Nephron progenitor cell (in vitro differentiated cells): ENCODE data around the gene ARHGEF11.
A peak's percentile ranks its signal among the peaks of the same experiment; 100 is the strongest.

ENCODE experiments used
- DNase-seq: peaks from one replicate; pipeline ENCODE4 v3.0.0; 2021
- H3K27ac Mint-ChIP-seq: 2 replicates; pipeline ENCODE4 v1.8.0; 2021; ENCODE audit warnings: mild to moderate bottlenecking, moderate library complexity, mixed read lengths
- H3K27me3 Mint-ChIP-seq: 2 replicates; pipeline ENCODE4 v1.8.0; 2021; ENCODE audit warnings: mild to moderate bottlenecking, low read depth, mixed read lengths; ENCODE audit not compliant: poor library complexity
- H3K36me3 Mint-ChIP-seq: 2 replicates; pipeline ENCODE4 v1.8.0; 2021; ENCODE audit warnings: low read depth, mixed read lengths
- H3K4me1 Mint-ChIP-seq: 2 replicates; pipeline ENCODE4 v1.8.0; 2021; ENCODE audit warnings: mixed read lengths
- H3K4me3 Mint-ChIP-seq: 2 replicates; pipeline ENCODE4 v1.8.0; 2021; ENCODE audit warnings: mild to moderate bottlenecking, moderate library complexity, mixed read lengths
- H3K9me3 Mint-ChIP-seq: 2 replicates; pipeline ENCODE4 v1.8.0; 2021; ENCODE audit warnings: mild to moderate bottlenecking, moderate library complexity, mixed read lengths
- TF ChIP-seq, protein P1 (sequence below): fragments of 200-600 bp; sonication (generic); IDR thresholded peaks from 2 replicates; pipeline ENCODE4 v1.5.0; 2021; ENCODE audit warnings: antibody characterized with exemption

Gene ARHGEF11

DNA sequence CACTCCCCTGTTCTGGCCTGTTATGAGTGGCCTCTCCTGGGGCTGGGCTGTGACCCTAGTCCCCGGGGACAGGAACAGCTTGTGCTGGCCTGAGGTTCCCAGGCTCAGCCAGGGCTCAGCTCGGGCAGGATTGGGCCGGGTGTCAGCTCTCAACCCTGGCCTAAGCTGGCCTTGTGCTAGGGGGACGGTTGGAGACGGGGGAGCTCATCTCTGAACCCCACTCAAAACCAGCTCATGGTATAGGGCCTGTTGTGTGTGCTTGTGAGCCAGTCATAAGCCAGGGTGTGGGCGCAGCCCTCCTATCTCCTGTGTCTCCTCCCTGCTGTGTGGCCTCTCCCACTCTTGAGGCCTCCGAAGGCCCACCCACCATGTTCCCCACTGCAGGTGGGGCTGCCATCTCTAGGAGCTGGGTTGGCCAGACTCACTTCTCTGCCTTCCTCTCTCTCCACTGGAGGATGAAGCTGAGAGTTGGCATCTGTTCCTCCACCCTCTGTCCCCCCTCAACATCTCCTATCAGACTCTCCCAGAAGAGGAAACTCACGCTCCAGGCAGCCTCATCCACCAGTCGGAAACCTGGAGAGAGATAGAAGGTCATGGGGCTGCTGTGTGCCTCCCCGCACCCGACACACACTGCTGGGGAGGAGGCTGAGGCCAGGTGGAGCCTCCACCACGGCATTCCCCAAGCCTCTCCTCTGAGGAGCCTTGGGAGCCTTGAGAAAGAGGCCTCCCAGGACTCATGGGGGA, 150.7 kb downstream of the ARHGEF11 start:
- H3K27me3 Mint-ChIP-seq = peaks cover 42% of the 10 kb centered on the region
- TF ChIP-seq, protein P1, sequence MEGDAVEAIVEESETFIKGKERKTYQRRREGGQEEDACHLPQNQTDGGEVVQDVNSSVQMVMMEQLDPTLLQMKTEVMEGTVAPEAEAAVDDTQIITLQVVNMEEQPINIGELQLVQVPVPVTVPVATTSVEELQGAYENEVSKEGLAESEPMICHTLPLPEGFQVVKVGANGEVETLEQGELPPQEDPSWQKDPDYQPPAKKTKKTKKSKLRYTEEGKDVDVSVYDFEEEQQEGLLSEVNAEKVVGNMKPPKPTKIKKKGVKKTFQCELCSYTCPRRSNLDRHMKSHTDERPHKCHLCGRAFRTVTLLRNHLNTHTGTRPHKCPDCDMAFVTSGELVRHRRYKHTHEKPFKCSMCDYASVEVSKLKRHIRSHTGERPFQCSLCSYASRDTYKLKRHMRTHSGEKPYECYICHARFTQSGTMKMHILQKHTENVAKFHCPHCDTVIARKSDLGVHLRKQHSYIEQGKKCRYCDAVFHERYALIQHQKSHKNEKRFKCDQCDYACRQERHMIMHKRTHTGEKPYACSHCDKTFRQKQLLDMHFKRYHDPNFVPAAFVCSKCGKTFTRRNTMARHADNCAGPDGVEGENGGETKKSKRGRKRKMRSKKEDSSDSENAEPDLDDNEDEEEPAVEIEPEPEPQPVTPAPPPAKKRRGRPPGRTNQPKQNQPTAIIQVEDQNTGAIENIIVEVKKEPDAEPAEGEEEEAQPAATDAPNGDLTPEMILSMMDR = no peak
- H3K4me3 Mint-ChIP-seq = no peak overlapping the region
- H3K36me3 Mint-ChIP-seq = no peaks in the 10 kb centered on the region
- H3K27ac Mint-ChIP-seq = no peak overlapping the region
- DNase-seq = no peak
- H3K9me3 Mint-ChIP-seq = no peaks in the 10 kb centered on the region
- peaks cover 60% of the 10 kb centered on the region for H3K4me1 Mint-ChIP-seq

DNA sequence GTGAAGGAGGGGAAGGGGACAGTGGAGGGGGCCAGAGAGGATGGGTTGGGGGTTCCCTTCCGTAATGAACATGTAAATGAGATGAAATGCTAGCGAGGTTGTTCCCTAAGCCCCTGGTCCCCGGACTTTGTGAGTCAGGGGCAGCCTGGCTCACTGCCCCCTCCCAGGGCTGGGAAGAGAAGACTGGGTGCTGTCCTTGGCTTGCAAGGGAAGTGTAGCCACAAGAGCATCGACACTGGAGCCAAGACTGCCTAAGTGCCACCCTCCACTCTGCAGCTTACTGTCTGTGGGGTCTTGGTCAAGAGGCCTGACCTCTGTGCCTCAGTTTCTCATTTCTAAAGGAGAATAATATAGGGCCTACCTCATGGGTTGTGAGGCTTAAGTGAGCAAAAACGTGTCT, 151.5 kb downstream of the ARHGEF11 start:
- TF ChIP-seq, protein P1 = no peak
- no peak for DNase-seq
- H3K9me3 Mint-ChIP-seq = no peaks in the 10 kb centered on the region
- no peak overlapping the region for H3K27ac Mint-ChIP-seq
- peak overlapping the region; percentile 41 for H3K4me3 Mint-ChIP-seq
- H3K27me3 Mint-ChIP-seq = peaks cover 47% of the 10 kb centered on the region
- H3K36me3 Mint-ChIP-seq = no peaks in the 10 kb centered on the region
- peaks cover 56% of the 10 kb centered on the region for H3K4me1 Mint-ChIP-seq

DNA sequence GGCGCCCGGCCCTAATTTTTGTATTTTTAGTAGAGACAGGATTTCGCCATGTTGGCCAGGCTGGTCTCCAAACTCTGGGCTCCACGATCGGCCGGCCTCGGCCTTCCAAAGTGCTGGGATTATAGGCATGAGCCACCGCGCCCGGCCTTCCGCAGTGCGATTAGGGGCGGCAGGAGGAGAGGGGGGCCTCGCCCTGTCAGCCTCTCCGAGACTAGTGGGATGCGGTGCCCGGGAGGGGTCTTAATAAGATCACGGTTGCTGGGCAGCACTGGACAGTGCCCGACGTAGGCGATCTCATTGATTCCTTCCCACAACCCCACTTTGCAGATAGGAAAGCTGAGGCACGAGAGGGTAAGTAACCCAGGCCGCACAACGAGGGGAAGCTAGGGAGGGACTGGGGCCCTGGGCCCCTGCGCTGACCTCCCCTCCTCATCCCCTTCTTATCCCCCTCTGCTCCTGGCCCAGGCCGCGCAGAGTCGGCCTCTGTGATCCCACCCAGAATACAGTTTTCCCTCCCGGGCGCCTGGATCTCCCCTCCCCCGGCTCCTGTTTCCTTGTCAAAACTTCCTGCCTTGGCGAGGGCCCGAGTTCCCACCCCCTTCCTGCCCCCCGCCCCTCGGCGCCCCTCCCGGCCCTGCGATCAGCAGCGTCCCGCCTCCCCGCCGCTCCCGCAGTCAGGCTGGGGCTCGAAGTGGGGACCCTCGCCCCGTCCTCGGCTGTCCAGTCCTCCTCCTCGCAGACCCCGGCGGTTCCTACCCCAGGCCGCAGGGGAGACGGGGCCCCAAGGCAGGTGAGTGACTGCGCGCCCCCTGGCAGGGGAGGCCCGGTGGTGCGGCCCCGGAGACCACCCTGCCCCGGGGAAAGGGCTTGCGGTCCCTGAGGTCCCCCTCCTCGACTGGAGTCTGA, 152.2 kb downstream of the ARHGEF11 start, which contains the start of gene PEAR1:
Gene PEAR1 (plus strand): TSS at position 671 of the 906 bp plus-strand sequence. CDS start 10,209 bp downstream, outside the sequence.
- Mint-ChIP-seq H3K27me3 (peaks cover 45% of the 10 kb centered on the region), H3K4me1 (peaks cover 55% of the 10 kb centered on the region), H3K36me3 (no peaks in the 10 kb centered on the region), H3K27ac (no peak within 1 kb of the TSS), H3K9me3 (no peaks in the 10 kb centered on the region), H3K4me3 (peak within 1 kb of the TSS; percentile 49)
- TF ChIP-seq, protein P1 = peak; percentile 26
- DNase-seq = peak; percentile 66

DNA sequence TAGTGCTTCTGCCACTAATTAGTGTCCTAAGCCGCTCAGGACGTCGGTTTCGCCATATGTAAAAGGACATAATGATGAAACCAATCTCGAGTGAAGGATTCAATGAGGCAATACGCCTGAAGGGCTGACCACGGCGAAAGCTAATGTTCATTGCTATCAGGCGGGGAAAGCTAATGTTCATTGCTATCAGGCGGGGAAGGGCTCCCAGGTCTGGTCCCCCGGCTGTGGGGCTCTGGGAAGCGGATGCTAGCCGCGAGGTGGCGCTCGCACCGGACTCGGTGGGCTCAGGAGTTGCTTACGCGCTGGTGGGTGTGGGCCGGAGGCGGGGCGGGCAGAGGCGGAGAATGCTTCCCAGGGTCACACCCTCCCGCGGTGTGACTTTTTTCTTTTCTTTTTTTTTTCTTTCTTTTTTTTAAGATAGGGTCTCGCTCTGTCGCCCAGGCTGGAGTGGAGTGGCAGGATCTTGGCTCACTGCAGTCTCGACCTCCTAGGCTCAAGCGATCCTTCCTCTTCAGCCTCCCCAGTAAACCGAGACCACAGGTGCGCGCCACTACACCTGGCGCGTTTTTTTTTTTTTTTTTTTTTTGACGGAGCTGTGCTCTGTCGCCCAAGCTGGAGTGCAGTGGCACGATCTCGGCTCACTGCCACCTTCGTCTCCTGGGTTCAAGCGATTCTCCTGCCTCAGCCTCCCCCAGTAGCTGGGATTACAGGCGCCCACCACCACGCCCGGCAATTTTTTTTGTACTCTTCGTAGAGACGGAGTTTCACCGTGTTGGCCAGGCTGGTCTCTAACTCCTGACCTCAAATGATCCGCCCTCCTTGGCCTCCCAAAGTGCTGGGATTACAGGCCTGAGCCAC, 153.1 kb downstream of the ARHGEF11 start:
- TF ChIP-seq, protein P1 = peak; percentile 87
- DNase-seq = peak; percentile 98
- H3K36me3 Mint-ChIP-seq = no peaks in the 10 kb centered on the region
- no peaks in the 10 kb centered on the region for H3K9me3 Mint-ChIP-seq
- no peak overlapping the region for H3K27ac Mint-ChIP-seq
- H3K4me1 Mint-ChIP-seq = peaks cover 57% of the 10 kb centered on the region
- H3K4me3 Mint-ChIP-seq = peak overlapping the region; percentile 61
- H3K27me3 Mint-ChIP-seq = peaks cover 51% of the 10 kb centered on the region

DNA sequence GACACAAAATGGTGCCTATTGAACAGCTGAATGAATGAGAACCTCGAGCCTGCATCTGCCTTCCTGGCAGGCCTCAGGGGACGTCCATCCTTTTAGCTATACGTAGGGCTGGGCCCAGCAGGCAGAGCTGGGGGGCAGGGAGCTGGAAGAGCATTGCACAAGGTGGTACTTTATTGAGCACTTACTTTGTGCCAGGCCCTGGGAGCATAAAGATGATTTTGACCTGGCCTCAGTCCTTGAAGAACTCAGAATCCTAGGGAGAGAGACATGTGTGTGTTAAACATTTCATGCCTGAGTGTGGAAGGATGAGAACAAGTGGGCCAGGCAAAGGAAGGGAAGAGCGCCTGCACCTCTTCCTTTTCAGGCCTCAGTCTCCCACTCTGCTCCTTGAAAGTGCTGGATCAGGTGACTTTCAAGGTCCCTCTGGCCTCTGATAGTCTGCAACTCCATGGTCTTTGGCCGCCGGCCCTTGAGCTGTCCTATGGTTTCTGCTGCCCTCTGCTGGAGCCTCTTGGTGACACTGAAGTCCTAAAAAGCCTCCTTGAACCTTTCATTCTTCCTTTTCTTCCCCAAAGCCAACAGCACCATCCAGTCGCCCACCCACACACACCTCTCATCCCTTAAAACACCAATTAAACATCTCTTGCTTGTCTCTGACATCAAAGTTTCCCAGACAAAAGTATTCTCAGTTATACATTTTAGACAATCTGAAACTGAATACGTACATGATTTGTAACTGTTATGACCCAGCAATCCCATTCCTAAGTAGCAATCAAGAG, 155.6 kb downstream of the ARHGEF11 start:
- Mint-ChIP-seq H3K36me3 (no peaks in the 10 kb centered on the region), H3K27me3 (peaks cover 63% of the 10 kb centered on the region), H3K4me1 (peaks cover 55% of the 10 kb centered on the region), H3K9me3 (no peaks in the 10 kb centered on the region), H3K4me3 (no peak overlapping the region), H3K27ac (no peak overlapping the region)
- DNase-seq = peak; percentile 86
- TF ChIP-seq, protein P1 = peak; percentile 81
